H1 (cell line): ENCODE results near the gene BCAR1. TPM values are rescaled to one million over a fixed set of nuclear protein-coding genes. Genes with fewer than 3 reads are reported as not detected.

Source experiments
- CTCF ChIA-PET: fragments of 300-600 bp; sonication (Branson Sonifier 250); formaldehyde crosslinking; loops from one replicate; lab custom pipeline; 2021; ENCODE audit not compliant: partially characterized antibody; lab: Charles Lee
- POLR2A ChIA-PET: fragments of 300-600 bp; sonication (Branson Sonifier 250); formaldehyde crosslinking; loops from one replicate; lab custom pipeline; 2021; ENCODE audit warnings: inconsistent platforms; ENCODE audit not compliant: partially characterized antibody; lab: Charles Lee
- DNase-seq, 2 experiments: peaks; one replicate each; pipeline versions ENCODE4 v3.0.0 to v3.0.0-alpha.2; 2010 to 2022; ENCODE audit warnings: low spot score in 2 of 2, low read depth in 1 of 2, mixed read lengths in 1 of 2
- FAIRE-seq: peaks from 2 replicates; lab custom pipeline; 2011; peaks lifted over from hg19 to GRCh38; lab: Jason Lieb, UNC
- H2AFZ ChIP-seq: 2 replicates; pipeline ENCODE4 v1.8.1; 2012; ENCODE audit warnings: low read length, inconsistent platforms
- H2AK5ac ChIP-seq: 2 replicates; pipeline ENCODE4 v1.6.1; 2013; ENCODE audit warnings: low read depth, low read length
- H2BK120ac ChIP-seq: replicated peaks from 2 replicates; pipeline ENCODE3; 2013; ENCODE audit warnings: low read depth, low read length, inconsistent platforms
- H2BK12ac ChIP-seq: 2 replicates; pipeline ENCODE4 v1.6.1; 2013; ENCODE audit warnings: low read depth, low read length
- H2BK15ac ChIP-seq: 2 replicates; pipeline ENCODE4 v1.6.1; 2013; ENCODE audit warnings: low read length
- H2BK20ac ChIP-seq: 2 replicates; pipeline ENCODE4 v1.6.1; 2013; ENCODE audit warnings: low read length
- H2BK5ac ChIP-seq: 2 replicates; pipeline ENCODE4 v1.6.1; 2013; ENCODE audit warnings: low read depth, low read length
- H3K14ac ChIP-seq: 2 replicates; pipeline ENCODE4 v1.6.1; 2013; ENCODE audit warnings: inconsistent platforms; ENCODE audit not compliant: insufficient read length
- H3K18ac ChIP-seq: 2 replicates; pipeline ENCODE4 v1.6.1; 2013; ENCODE audit warnings: low read length; ENCODE audit errors: extremely low read depth
- H3K23ac ChIP-seq: 2 replicates; pipeline ENCODE4 v1.6.1; 2013; ENCODE audit warnings: inconsistent platforms; ENCODE audit not compliant: insufficient read length
- H3K23me2 ChIP-seq: 2 replicates; pipeline ENCODE4 v1.6.1; 2013; ENCODE audit warnings: low read depth, low read length
- H3K27ac ChIP-seq: 2 replicates; pipeline ENCODE4 v1.6.1; 2011; ENCODE audit warnings: low read depth, low read length, inconsistent platforms
- H3K27me3 ChIP-seq, 4 experiments: replicated peaks in 1 of 4; 1 replicate in 1 of 4; 2 replicates in 3 of 4; pipeline versions ENCODE4 v1.6.1 to v1.8.1; 2011 to 2013; ENCODE audit warnings: low read length in 3 of 4, mild to moderate bottlenecking in 3 of 4, inconsistent platforms in 2 of 4, mixed read lengths in 2 of 4, moderate library complexity in 1 of 4; ENCODE audit not compliant: control insufficient read depth in 3 of 4, insufficient read depth in 3 of 4; ENCODE audit errors: extremely low read depth in 1 of 4
- H3K36me3 ChIP-seq, 4 experiments: 2 replicates each; pipeline versions ENCODE4 v1.6.1 to v1.8.1; 2011 to 2013; ENCODE audit warnings: mild to moderate bottlenecking in 4 of 4, low read length in 3 of 4, moderate library complexity in 2 of 4, control low read depth in 1 of 4, inconsistent platforms in 1 of 4; ENCODE audit not compliant: insufficient read depth in 4 of 4, control insufficient read depth in 2 of 4
- H3K4ac ChIP-seq: replicated peaks from 2 replicates; pipeline ENCODE3; 2013; ENCODE audit warnings: low read length, low read depth, mixed read lengths, inconsistent platforms; ENCODE audit not compliant: insufficient read length
- H3K4me1 ChIP-seq, 4 experiments: replicated peaks in 1 of 4; 1 replicate in 1 of 4; 2 replicates in 3 of 4; pipeline versions ENCODE4 v1.6.1 to v1.8.1; 2011 to 2013; ENCODE audit warnings: low read length in 3 of 4, inconsistent platforms in 2 of 4, mixed read lengths in 1 of 4; ENCODE audit not compliant: insufficient read depth in 4 of 4, control insufficient read depth in 3 of 4
- H3K4me2 ChIP-seq, 2 experiments: 2 replicates each; pipeline versions ENCODE4 v1.6.1 to v1.8.1; 2011 to 2013; ENCODE audit warnings: low read depth in 2 of 2, low read length in 2 of 2, control low read depth in 1 of 2, inconsistent platforms in 1 of 2, mild to moderate bottlenecking in 1 of 2; ENCODE audit not compliant: insufficient read depth in 1 of 2
- H3K4me3 ChIP-seq, 4 experiments: fragments of 200-600, 300-600 bp in 1 of 4; sonication (generic), shearing (Covaris generic), sonication (Bioruptor Twin) in 1 of 4; 2 replicates each; pipeline versions ENCODE4 v1.5.1 to v1.8.1; 2011 to 2016; ENCODE audit warnings: low read length in 4 of 4, low read depth in 3 of 4, control low read depth in 2 of 4, inconsistent platforms in 2 of 4, mild to moderate bottlenecking in 2 of 4, mixed read lengths in 1 of 4, moderate library complexity in 1 of 4; ENCODE audit not compliant: insufficient read depth in 2 of 4; ENCODE audit errors: extremely low read depth in 1 of 4
- H3K56ac ChIP-seq: replicated peaks from 2 replicates; pipeline ENCODE3; 2013; ENCODE audit warnings: low read depth, mild to moderate bottlenecking, mixed read lengths, low read length, inconsistent platforms; ENCODE audit not compliant: insufficient read length
- H3K79me1 ChIP-seq: 2 replicates; pipeline ENCODE4 v1.6.1; 2013; ENCODE audit warnings: low read depth, low read length, control low read depth
- H3K79me2 ChIP-seq, 2 experiments: 2 replicates each; pipeline versions ENCODE4 v1.6.1 to v1.8.1; 2012 to 2013; ENCODE audit warnings: low read length in 2 of 2, mild to moderate bottlenecking in 2 of 2, inconsistent platforms in 1 of 2; ENCODE audit not compliant: insufficient read depth in 2 of 2, control insufficient read depth in 1 of 2
- H3K9ac ChIP-seq, 4 experiments: replicated peaks in 1 of 4; 1 replicate in 1 of 4; 2 replicates in 3 of 4; pipeline versions ENCODE4 v1.6.1 to v1.8.1; 2011 to 2013; ENCODE audit warnings: low read depth in 3 of 4, low read length in 3 of 4, control low read depth in 2 of 4, mild to moderate bottlenecking in 2 of 4, moderate library complexity in 2 of 4, inconsistent platforms in 1 of 4; ENCODE audit errors: extremely low read depth in 1 of 4
- H3K9me3 ChIP-seq, 2 experiments: 2 replicates each; pipeline versions ENCODE4 v1.6.1 to v1.8.1; 2012 to 2013; ENCODE audit warnings: mild to moderate bottlenecking in 2 of 2, moderate library complexity in 2 of 2, control low read depth in 1 of 2, inconsistent platforms in 1 of 2, low read depth in 1 of 2, low read length in 1 of 2, mixed read lengths in 1 of 2; ENCODE audit not compliant: insufficient read depth in 2 of 2
- H4K20me1 ChIP-seq, 2 experiments: replicated peaks in 1 of 2; 2 replicates each; pipeline versions ENCODE3 to v1.8.1; 2011 to 2013; ENCODE audit warnings: inconsistent platforms in 2 of 2, low read length in 2 of 2, mild to moderate bottlenecking in 1 of 2; ENCODE audit not compliant: insufficient read depth in 2 of 2, control insufficient read depth in 1 of 2
- H4K5ac ChIP-seq: 2 replicates; pipeline ENCODE4 v1.6.1; 2013; ENCODE audit warnings: low read length, low read depth, mixed read lengths, inconsistent platforms; ENCODE audit not compliant: insufficient read length
- H4K8ac ChIP-seq: 2 replicates; pipeline ENCODE4 v1.8.0; 2013; ENCODE audit warnings: mild to moderate bottlenecking, moderate library complexity, low read length, inconsistent platforms; ENCODE audit not compliant: insufficient read depth; ENCODE audit errors: extremely low read depth
- H4K91ac ChIP-seq: replicated peaks from 2 replicates; pipeline ENCODE3; 2013; ENCODE audit warnings: low read length, mixed read lengths, inconsistent platforms; ENCODE audit not compliant: insufficient read length
- CBX8 ChIP-seq: fragments of 300-800, 300-1000 bp; sonication (generic); IDR thresholded peaks from 2 replicates; pipeline ENCODE4 v1.7.1; 2016; ENCODE audit warnings: low read depth, low read length, borderline replicate concordance
- CEBPB ChIP-seq: IDR thresholded peaks from 2 replicates; pipeline ENCODE4 v1.6.1; 2012; ENCODE audit warnings: low read depth, low read length
- CTBP2 ChIP-seq: IDR thresholded peaks from 2 replicates; pipeline ENCODE4 v1.7.0; 2011; ENCODE audit warnings: borderline replicate concordance, mild to moderate bottlenecking, moderate library complexity, mixed read lengths, low read length; ENCODE audit not compliant: insufficient read depth, insufficient read length
- FOSL1 ChIP-seq: IDR thresholded peaks from 2 replicates; pipeline ENCODE4 v1.6.1; 2011; ENCODE audit warnings: mild to moderate bottlenecking, low read depth, low read length, moderate library complexity; ENCODE audit not compliant: insufficient read depth
- JUN ChIP-seq: IDR thresholded peaks from 2 replicates; pipeline ENCODE4 v1.6.1; 2011; ENCODE audit warnings: low read depth, mild to moderate bottlenecking, improper control_type of control experiment, low read length
- JUND ChIP-seq: IDR thresholded peaks from 2 replicates; pipeline ENCODE4 v1.6.1; 2011; ENCODE audit warnings: mild to moderate bottlenecking, improper control_type of control experiment, low read length
- SIX5 ChIP-seq: IDR thresholded peaks from 2 replicates; pipeline ENCODE4 v1.6.1; 2011; ENCODE audit warnings: mild to moderate bottlenecking, low read depth, low read length
- SRF ChIP-seq: IDR thresholded peaks from 2 replicates; pipeline ENCODE4 v1.6.1; 2011; ENCODE audit warnings: mild to moderate bottlenecking, low read depth, low read length, moderate library complexity
- SUZ12 ChIP-seq: fragments of 200-600 bp; sonication (generic); IDR thresholded peaks from 2 replicates; pipeline ENCODE4 v1.6.1; 2012; ENCODE audit warnings: mild to moderate bottlenecking, inconsistent platforms, low read length, moderate library complexity, mixed read lengths
- TCF12 ChIP-seq: IDR thresholded peaks from 2 replicates; pipeline ENCODE4 v1.6.1; 2011; ENCODE audit warnings: low read depth, mild to moderate bottlenecking, low read length
- YY1 ChIP-seq: IDR thresholded peaks from 2 replicates; pipeline ENCODE4 v1.6.1; 2011; ENCODE audit warnings: low read depth, mild to moderate bottlenecking, low read length
- WGBS, 2 experiments: shearing (Covaris generic) in 1 of 2; methylation state at CpG; one replicate each; pipeline versions ENCODE4 v1.1.6 to v1.1.7; 2013 to 2015; ENCODE audit warnings: low lambda C conversion rate in 2 of 2, mixed read lengths in 2 of 2, inconsistent platforms in 1 of 2, low coverage in 1 of 2, missing lambda C conversion rate in 1 of 2; ENCODE audit not compliant: insufficient replicate concordance in 2 of 2, insufficient coverage in 1 of 2, insufficient read length in 1 of 2; ENCODE audit errors: extremely low coverage in 1 of 2, missing lambda C conversion rate in 1 of 2; 5-methylcytosine and 5-hydroxymethylcytosine counted together
- polyA plus RNA-seq, 7 experiments: library from polyadenylated mRNA; depleted of rRNA in 3 of 7; stranded (reverse) in 5 of 7; unstranded in 2 of 7; fragments of >200 nt in 5 of 7; fragments of 200-250 nt in 2 of 7; gene quantifications; 1 replicate in 5 of 7; 2 replicates in 1 of 7; 4 replicates in 1 of 7; pipeline versions ENCODE4 v1.2.1 to v1.2.3, GENCODE V29; 2011 to 2013; ENCODE audit warnings: missing spikeins in 2 of 7, mixed read lengths in 2 of 7
- total RNA-seq: library from RNA; stranded (reverse); fragmentation: NEBNext Ultra II Directional; extraction: Animal tissue kit (Norgen Biotek cat#: 25700); gene quantifications from 2 replicates; pipeline ENCODE4 v1.2.1, GENCODE V29; 2021

BCAR1 gene
- total and polyA plus RNA-seq, 2 of the 8 experiments (the other 6 are each of a cell fraction or from before 2014, with no cell fraction given), result 59.8 to 105 TPM

GRCh38 chr16:75236736-75237397 is 14.6 kb downstream of the BCAR1 start:
- no peak overlapping the region for H2AK5ac ChIP-seq
- no peak overlapping the region; the same call in 1 of the 2 replicates for H4K8ac ChIP-seq
- H3K27ac ChIP-seq, result no peak overlapping the region
- H3K4me1 ChIP-seq, result peaks cover 0 to 6% (median 2%) of the 10 kb centered on the region in 4 experiments; a peak in 2 of 7 replicates
- no peak overlapping the region for H3K4ac ChIP-seq
- no peak overlapping the region for H3K56ac ChIP-seq
- no peak overlapping the region for H4K91ac ChIP-seq
- no peak overlapping the region for H3K18ac ChIP-seq
- H3K36me3 ChIP-seq, result peaks cover 6 to 49% (median 26%) of the 10 kb centered on the region in 4 experiments
- peaks cover 25 to 38% of the 10 kb centered on the region in 2 experiments for H4K20me1 ChIP-seq
- peaks cover 0 to 30% of the 10 kb centered on the region in 2 experiments; a peak in 2 of 4 replicates for H3K79me2 ChIP-seq
- POLR2A ChIA-PET, result interaction anchor here (0.9 to 22.7 kb wide), 8 partner anchors 7 to 29 kb away, joined by 3 to 375 read pairs (median 5); partner anchors contain the start of gene BCAR1
- H3K4me3 ChIP-seq, result no peak overlapping the region
- H3K79me1 ChIP-seq, result peaks cover 14% of the 10 kb centered on the region; the same call in 1 of the 2 replicates
- no peak overlapping the region for H2BK5ac ChIP-seq
- H3K9me3 ChIP-seq, result no peaks in the 10 kb centered on the region
- no peak overlapping the region for H2BK15ac ChIP-seq
- H2BK120ac ChIP-seq, result no peak overlapping the region
- no peak overlapping the region for H3K9ac ChIP-seq
- no peak overlapping the region for H3K23ac ChIP-seq
- H3K4me2 ChIP-seq, result no peak overlapping the region
- no peak overlapping the region for H2BK20ac ChIP-seq
- no peak overlapping the region for H3K14ac ChIP-seq
- no peak overlapping the region for H2AFZ ChIP-seq
- DNase-seq, result no peak
- H3K27me3 ChIP-seq, result no peaks in the 10 kb centered on the region
- no peak overlapping the region for H4K5ac ChIP-seq
- 91% methylated on average over 20 of the region's 28 CpGs; no CpG with 5 or more reads in 1 of the 2 experiments for WGBS, 2 experiments
- H2BK12ac ChIP-seq, result no peak overlapping the region
- no peaks in the 10 kb centered on the region for H3K23me2 ChIP-seq
- no peak for TF ChIP-seq CBX8
- no peak for TF ChIP-seq TCF12
- TF ChIP-seq FOSL1, result no peak
- TF ChIP-seq CEBPB, result no peak
- TF ChIP-seq SRF, result no peak
- no peak for TF ChIP-seq JUND
- TF ChIP-seq SIX5, result no peak
- TF ChIP-seq JUN, result no peak
- TF ChIP-seq CTBP2, result no peak
- TF ChIP-seq SUZ12, result no peak
- no peak for TF ChIP-seq YY1
- FAIRE-seq, result no peak
- CTCF ChIA-PET, result interaction anchor here (0.6 to 10.8 kb wide), 10 partner anchors 13 to 165 kb away, joined by 3 to 236 read pairs (median 3); partner anchors contain the start of gene BCAR1
